NCI-H1436 (cell line): Measurements from ENCODE around the gene SCAANT1.

ENCODE experiments used
- DNase-seq: peaks from one replicate; lab custom pipeline; 2025; lab: John Stamatoyannopoulos, UW

The SCAANT1 gene

GRCh38 chr3:63911873-63912767 lies at the start of gene SCAANT1:
SCAANT1 (minus strand) TSS chr3:63912383.
- peak; percentile 26 for DNase-seq

GRCh38 chr3:63961891-63962290 lies 49.7 kb upstream of the SCAANT1 start:
- DNase-seq: no peak

GRCh38 chr3:63960048-63960711 lies 48.0 kb upstream of the SCAANT1 start:
- no peak for DNase-seq

- DNase-seq: no peak
These were observed 47.0 kb upstream of the SCAANT1 start for GRCh38 chr3:63959146-63959545.

GRCh38 chr3:63955830-63956545 lies 43.8 kb upstream of the SCAANT1 start:
- no peak for DNase-seq

- DNase-seq: no peak
These were observed 43.0 kb upstream of the SCAANT1 start for GRCh38 chr3:63955036-63955650.

GRCh38 chr3:63954182-63954581 lies 42.0 kb upstream of the SCAANT1 start:
- DNase-seq: no peak

- DNase-seq: no peak
These were observed 40.0 kb upstream of the SCAANT1 start for GRCh38 chr3:63952248-63952594.

GRCh38 chr3:63951492-63952247 lies 39.5 kb upstream of the SCAANT1 start:
- no peak for DNase-seq

- DNase-seq: no peak
These were observed 38.5 kb upstream of the SCAANT1 start for GRCh38 chr3:63950698-63951097.

- DNase-seq: no peak
These were observed 36.8 kb upstream of the SCAANT1 start for GRCh38 chr3:63949005-63949404.

- no peak for DNase-seq
These were observed 35.4 kb upstream of the SCAANT1 start for GRCh38 chr3:63947594-63947993.

GRCh38 chr3:63946753-63947152 lies 34.6 kb upstream of the SCAANT1 start:
- no peak for DNase-seq

- DNase-seq: no peak
These were observed 33.4 kb upstream of the SCAANT1 start for GRCh38 chr3:63945558-63946096.

- DNase-seq: no peak
These were observed 31.5 kb upstream of the SCAANT1 start for GRCh38 chr3:63943678-63944077.

GRCh38 chr3:63942528-63942927 lies 30.3 kb upstream of the SCAANT1 start:
- DNase-seq: no peak

- no peak for DNase-seq
These were observed 28.2 kb upstream of the SCAANT1 start for GRCh38 chr3:63940389-63940757.

GRCh38 chr3:63937661-63938651 lies 25.8 kb upstream of the SCAANT1 start:
- no peak for DNase-seq

GRCh38 chr3:63936925-63937324 lies 24.7 kb upstream of the SCAANT1 start:
- no peak for DNase-seq
